ENCODE measurements around the gene SNTA1.
"Not testable (repeated sequence)": the region's sequence is repeated elsewhere in the genome, so short reads cannot be mapped to it uniquely, and the experiment has no call there.

Gene SNTA1

GRCh38 chr20:33423875-33424274 lies 19.7 kb downstream of the SNTA1 start:
- DNase-seq: not testable (repeated sequence)

GRCh38 chr20:33423141-33423834 lies 20.3 kb downstream of the SNTA1 start:
- DNase-seq: no peak

- DNase-seq: no peak
Measured at GRCh38 chr20:33419140-33419974, 24.2 kb downstream of the SNTA1 start.

GRCh38 chr20:33418033-33418432 lies 25.5 kb downstream of the SNTA1 start:
- DNase-seq: no peak

- DNase-seq: no peak
Measured at GRCh38 chr20:33415948-33416347, 27.6 kb downstream of the SNTA1 start.

- DNase-seq: no peak
Measured at GRCh38 chr20:33412484-33412838, 31.1 kb downstream of the SNTA1 start.

- no peak for DNase-seq
Measured at GRCh38 chr20:33411711-33412483, 31.7 kb downstream of the SNTA1 start.

GRCh38 chr20:33411242-33411641 lies 32.3 kb downstream of the SNTA1 start:
- DNase-seq: no peak

GRCh38 chr20:33410081-33410742 lies 33.4 kb downstream of the SNTA1 start:
- DNase-seq: no peak

- no peak for DNase-seq
Measured at GRCh38 chr20:33408716-33409654, 34.6 kb downstream of the SNTA1 start.

GRCh38 chr20:33408313-33408712 lies 35.2 kb downstream of the SNTA1 start:
- DNase-seq: no peak

- no peak for DNase-seq
Measured at GRCh38 chr20:33407796-33408195, 35.8 kb downstream of the SNTA1 start.

GRCh38 chr20:33407251-33407650 lies 36.3 kb downstream of the SNTA1 start:
- DNase-seq: no peak

- DNase-seq: no peak
Measured at GRCh38 chr20:33404281-33404680, 39.3 kb downstream of the SNTA1 start.

GRCh38 chr20:33401921-33402369 lies 41.6 kb downstream of the SNTA1 start:
- DNase-seq: no peak

- peak; percentile 68 for DNase-seq
Measured at GRCh38 chr20:33401184-33401920, 42.2 kb downstream of the SNTA1 start, which contains the start of gene CDK5RAP1. Gene CDK5RAP1 (minus strand): TSS chr20:33401519. CDS start chr20:33397064, 4,455 bp downstream.

GRCh38 chr20:33400812-33401183 lies 42.8 kb downstream of the SNTA1 start:
- no peak for DNase-seq

- DNase-seq: no peak
Measured at GRCh38 chr20:33399924-33400323, 43.6 kb downstream of the SNTA1 start.

GRCh38 chr20:33394718-33395117 lies 48.8 kb downstream of the SNTA1 start:
- no peak for DNase-seq

GRCh38 chr20:33393609-33394008 lies 50.0 kb downstream of the SNTA1 start:
- DNase-seq: no peak
